ENCODE results near the gene USP44. TPM values are rescaled to one million over a fixed set of nuclear protein-coding genes. Genes with fewer than 3 reads are reported as not detected.

The USP44 gene
- total RNA-seq, 1 experiment from 2014 or later: 0.17 TPM

GRCh38 chr12:95484524-95484923 lies 66.8 kb downstream of the USP44 start:
- Histone ChIP-seq H3K9me3 (ENCODE audit: control insufficient read depth in 1 of 2, insufficient read depth in 1 of 2, low read depth in 1 of 2, low read length in 2 of 2) (no peaks in the 10 kb centered on the region), H2AFZ (ENCODE audit: low read depth, low read length, poor library complexity, severe bottlenecking) (no peak overlapping the region), H3K4me2 (ENCODE audit: low read length) (no peak overlapping the region), H3K9ac (ENCODE audit: low read length) (no peak overlapping the region), H3K4me3 (replicated peaks in 1 of 2; ENCODE audit: low read depth in 1 of 2, low read length in 2 of 2) (no peak overlapping the region), H3K79me2 (ENCODE audit: insufficient read depth, low read length) (peaks cover 96% of the 10 kb centered on the region), H3K9me2 (ENCODE audit: insufficient read depth) (no peaks in the 10 kb centered on the region), H3K27me3 (ENCODE audit: insufficient read depth, low read length) (no peaks in the 10 kb centered on the region), H4K20me1 (ENCODE audit: insufficient read depth) (peaks cover 21% of the 10 kb centered on the region; the same call in 1 of the 2 replicates), H3K4me1 (ENCODE audit: control insufficient read depth in 1 of 2, insufficient read depth in 2 of 2, low read length in 2 of 2) (no peaks in the 10 kb centered on the region), H3K36me3 (ENCODE audit: control insufficient read depth in 1 of 2, insufficient read depth in 2 of 2, low read length in 2 of 2) (peaks cover 15% of the 10 kb centered on the region in 2 experiments), H3K27ac (ENCODE audit: low read depth, low read length) (no peak overlapping the region)
- no peak for DNase-seq (ENCODE audit: low read depth, low spot score)
- RAD21 ChIA-PET (ENCODE audit: low non-redundant PET in 1 of 2, low total read pairs in 2 of 2, uncharacterized antibody in 2 of 2, unreplicated experiment in 2 of 2): no interaction called here
- no peak for TF ChIP-seq CEBPB (IDR thresholded peaks at IDR 0.05; ENCODE audit: low read depth)
- no peak for TF ChIP-seq TCF7L2 (IDR thresholded peaks at IDR 0.05; ENCODE audit: borderline replicate concordance, extremely low read depth, insufficient read depth, insufficient read length)
- no peak for TF ChIP-seq CTCF (IDR thresholded peaks at IDR 0.05 in 2 of 3, conservative IDR thresholded peaks at IDR 0.05 in 1 of 3; ENCODE audit: borderline replicate concordance in 1 of 3, insufficient read depth in 1 of 3, low read depth in 2 of 3, low read length in 2 of 3)
- no peak for TF ChIP-seq REST (IDR thresholded peaks at IDR 0.05; ENCODE audit: low read depth)
- no peak for TF ChIP-seq EGR1 (IDR thresholded peaks at IDR 0.05; ENCODE audit: low read depth)
- no peak for TF ChIP-seq POLR2AphosphoS5 (IDR thresholded peaks at IDR 0.05; ENCODE audit: low read depth, low read length)
- no peak for TF ChIP-seq EZH2phosphoT487 (IDR thresholded peaks at IDR 0.05; ENCODE audit: borderline replicate concordance)
- no peak for TF ChIP-seq RAD21 (IDR thresholded peaks at IDR 0.05; ENCODE audit: low read depth)
- TF ChIP-seq EZH2 (IDR thresholded peaks at IDR 0.05): no peak
- no peak for TF ChIP-seq CBX3 (IDR thresholded peaks at IDR 0.05; ENCODE audit: low read depth)
- TF ChIP-seq ZNF274 (IDR thresholded peaks at IDR 0.05; ENCODE audit: low read depth, low read length): no peak
- no peak for TF ChIP-seq ELF1 (IDR thresholded peaks at IDR 0.05; ENCODE audit: borderline replicate concordance, low read depth)
- no peak for TF ChIP-seq MAX (IDR thresholded peaks at IDR 0.05)
- TF ChIP-seq ZBTB33 (IDR thresholded peaks at IDR 0.05; ENCODE audit: extremely low read depth, insufficient replicate concordance, low read length): no peak
- no peak for TF ChIP-seq SIN3A (IDR thresholded peaks at IDR 0.05; ENCODE audit: low read depth)
- TF ChIP-seq ZFX (IDR thresholded peaks at IDR 0.05): no peak
- no peak for TF ChIP-seq YY1 (IDR thresholded peaks at IDR 0.05; ENCODE audit: extremely low read depth, insufficient replicate concordance, low read depth, low read length)
- no peak for TF ChIP-seq SP1 (IDR thresholded peaks at IDR 0.05; ENCODE audit: low read depth)
- TF ChIP-seq FOSL1 (IDR thresholded peaks at IDR 0.05; ENCODE audit: low read depth): no peak
- no peak for TF ChIP-seq POLR2A (IDR thresholded peaks at IDR 0.05; ENCODE audit: borderline replicate concordance, extremely low read depth, insufficient read depth, insufficient read length)
- POLR2A ChIA-PET: interaction anchor here (1.5 kb wide), 1 partner anchor 11 kb away, joined by 3 read pairs; the partner anchor contains the start of gene METAP2
- no TSS peak for BruUV-seq (replicated peaks)
- no peak for ATAC-seq
- CTCF ChIA-PET: no interaction called here
- intact Hi-C loops (cut with micrococcal nuclease): no loop called here
